ENCODE data around the gene FOXA2.
"Not testable (repeated sequence)": the region's sequence is repeated elsewhere in the genome, so short reads cannot be mapped to it uniquely, and the experiment has no call there.

Gene FOXA2

GRCh38 chr20:22567944-22568871 is 16.2 kb downstream of the FOXA2 start:
- DNase-seq (ENCODE audit: low read depth, low spot score): no peak

DNA sequence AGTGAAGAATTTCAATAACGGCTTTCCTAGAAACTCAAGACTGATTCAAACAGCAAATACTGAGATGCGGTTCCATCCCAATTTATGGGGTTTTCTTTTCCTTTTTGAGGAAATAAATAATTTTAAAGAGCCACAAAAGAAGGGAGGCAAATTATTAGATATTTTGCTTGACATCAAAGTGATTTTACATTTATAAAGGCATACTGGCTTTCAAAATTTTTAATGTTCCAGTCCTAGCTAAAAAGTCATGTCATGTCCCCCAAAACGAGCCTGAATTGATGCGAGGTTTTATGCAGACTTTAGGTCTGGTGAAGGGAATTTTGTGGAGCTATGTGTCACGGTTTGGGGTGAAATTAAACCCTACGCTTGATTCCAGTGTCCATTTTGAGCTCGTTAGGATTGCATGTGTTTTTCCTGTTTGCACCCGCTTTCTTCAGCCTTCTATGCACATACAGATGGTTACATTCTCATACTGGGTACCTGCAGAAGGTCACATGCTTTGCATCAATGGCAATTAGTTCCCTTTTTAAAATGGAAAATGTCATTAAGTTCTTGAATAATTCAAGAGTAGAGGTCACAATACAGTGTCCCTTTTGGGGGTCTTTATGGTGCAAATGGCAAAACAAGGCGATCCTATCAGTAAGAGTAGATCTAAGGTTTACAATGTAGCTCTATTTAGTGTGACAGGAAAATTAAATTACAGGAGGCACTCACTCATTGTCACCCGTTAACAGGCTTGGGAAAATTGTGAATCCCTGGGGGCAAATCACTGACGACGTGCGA is 17.3 kb downstream of the FOXA2 start:
- DNase-seq (ENCODE audit: low read depth, low spot score): no peak

DNA sequence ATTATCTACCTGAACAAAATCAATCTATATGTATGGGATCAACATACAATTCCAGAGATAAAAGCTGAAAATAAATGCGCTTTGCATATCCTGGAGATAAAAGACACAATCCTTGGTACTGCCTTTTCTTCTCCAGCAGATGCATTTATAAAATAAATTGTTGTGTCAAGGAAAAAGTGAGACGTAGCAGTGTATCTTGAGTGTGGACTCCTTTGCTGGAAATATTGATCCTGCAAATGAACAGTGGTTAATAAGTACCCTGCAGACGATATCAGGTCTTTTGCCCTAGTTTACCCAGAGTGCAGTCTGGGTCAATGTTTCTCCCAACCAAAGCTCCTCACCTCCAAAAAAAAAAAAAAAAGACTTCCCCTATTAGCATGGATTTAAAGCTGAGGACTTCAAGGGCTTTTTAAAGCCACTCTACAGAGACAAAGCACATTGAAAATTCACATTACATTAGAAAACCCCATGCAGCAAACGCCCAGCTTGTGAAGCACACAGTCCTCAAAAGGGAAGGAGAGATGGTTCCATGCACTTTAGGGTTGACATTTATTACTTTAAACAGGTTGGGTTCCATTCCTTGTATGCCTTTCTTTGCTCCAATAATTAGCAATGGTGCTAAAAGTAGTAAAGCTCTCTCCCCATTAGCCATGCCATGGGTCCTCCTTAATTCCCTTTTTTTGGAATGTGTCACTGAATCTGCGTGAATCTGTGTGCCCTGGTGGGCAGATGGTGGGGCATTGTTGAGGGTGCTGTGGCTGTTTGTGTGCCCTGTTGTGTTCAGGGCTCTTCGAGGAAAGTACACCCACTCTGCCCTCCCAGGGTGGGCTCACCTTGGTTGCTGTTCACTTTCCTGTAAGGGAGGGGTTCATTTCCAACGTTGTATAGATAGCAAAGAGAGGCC is 21.1 kb downstream of the FOXA2 start:
- no peak for DNase-seq (ENCODE audit: low read depth, low spot score)

DNA sequence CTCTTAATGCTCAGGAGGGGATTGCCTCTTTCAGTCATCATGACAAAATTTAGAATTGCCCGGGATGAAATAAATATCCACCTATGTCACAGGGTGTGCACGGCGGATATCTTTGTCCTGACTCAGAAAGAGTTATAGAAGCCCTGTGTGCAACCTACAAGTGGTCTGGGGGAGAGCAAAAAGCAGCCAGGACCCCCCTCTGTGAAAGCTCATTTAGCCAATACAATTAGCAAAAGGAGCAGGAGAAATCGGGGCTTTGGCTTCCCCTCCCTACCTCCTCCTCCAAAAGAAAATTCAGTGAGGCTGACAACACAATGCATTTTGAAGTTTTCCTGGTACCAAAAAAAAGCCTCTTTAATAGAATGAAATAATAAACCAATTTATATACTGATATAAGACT is 21.8 kb downstream of the FOXA2 start:
- DNase-seq (ENCODE audit: low read depth, low spot score): no peak

- no peak for DNase-seq (ENCODE audit: low read depth, low spot score)
Observed at GRCh38 chr20:22561965-22562577, 22.3 kb downstream of the FOXA2 start.

- DNase-seq (ENCODE audit: low read depth, low spot score): no peak
Observed at GRCh38 chr20:22560817-22561216, 23.6 kb downstream of the FOXA2 start.

GRCh38 chr20:22559711-22560318 is 24.6 kb downstream of the FOXA2 start:
- no peak for DNase-seq (ENCODE audit: low read depth, low spot score)

DNA sequence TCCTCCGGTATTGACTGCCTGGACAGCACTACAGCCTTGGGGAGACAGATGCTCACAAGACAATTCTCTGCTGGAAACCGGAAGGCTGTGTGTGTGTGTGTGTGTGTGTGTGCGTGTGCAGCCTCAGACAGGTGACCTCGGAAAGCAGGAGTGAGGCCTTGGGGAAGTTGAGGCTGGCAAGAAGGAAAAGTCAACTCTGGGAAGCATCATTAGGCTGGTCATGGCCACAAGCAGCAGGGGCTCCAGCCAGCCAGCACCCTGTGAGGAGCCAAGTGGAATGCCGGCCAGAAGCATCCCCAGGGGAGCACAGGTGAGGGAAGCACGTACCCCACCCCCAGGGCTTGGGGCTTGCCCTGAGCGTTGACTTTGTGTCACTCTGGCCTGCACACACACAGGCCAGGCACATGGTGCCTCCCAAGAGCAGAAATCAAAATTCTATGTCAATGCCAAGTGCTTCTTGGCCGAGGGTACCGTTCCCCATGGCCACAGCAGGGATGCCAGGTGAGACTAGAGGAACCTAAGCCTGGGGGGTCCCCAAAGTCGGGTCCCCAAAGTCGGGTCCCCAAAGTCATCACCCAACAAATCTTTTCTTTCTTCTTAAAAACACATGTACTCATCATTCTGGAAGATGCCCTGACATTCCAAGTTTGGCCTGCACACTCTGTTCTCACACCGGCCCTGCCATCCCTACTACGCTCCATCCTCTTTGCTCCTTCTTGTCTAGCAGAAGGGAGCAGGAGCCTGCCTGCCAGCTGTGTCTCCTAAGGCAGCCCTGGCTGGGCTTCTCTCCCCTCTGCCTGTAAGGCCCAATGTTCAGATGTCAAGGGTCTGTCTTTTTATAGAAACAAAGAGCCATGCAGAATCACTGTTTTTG is 26.7 kb downstream of the FOXA2 start:
- DNase-seq (ENCODE audit: low read depth, low spot score): no peak

- DNase-seq (ENCODE audit: low read depth, low spot score): no peak
Observed at GRCh38 chr20:22556565-22557056, 27.8 kb downstream of the FOXA2 start.

DNA sequence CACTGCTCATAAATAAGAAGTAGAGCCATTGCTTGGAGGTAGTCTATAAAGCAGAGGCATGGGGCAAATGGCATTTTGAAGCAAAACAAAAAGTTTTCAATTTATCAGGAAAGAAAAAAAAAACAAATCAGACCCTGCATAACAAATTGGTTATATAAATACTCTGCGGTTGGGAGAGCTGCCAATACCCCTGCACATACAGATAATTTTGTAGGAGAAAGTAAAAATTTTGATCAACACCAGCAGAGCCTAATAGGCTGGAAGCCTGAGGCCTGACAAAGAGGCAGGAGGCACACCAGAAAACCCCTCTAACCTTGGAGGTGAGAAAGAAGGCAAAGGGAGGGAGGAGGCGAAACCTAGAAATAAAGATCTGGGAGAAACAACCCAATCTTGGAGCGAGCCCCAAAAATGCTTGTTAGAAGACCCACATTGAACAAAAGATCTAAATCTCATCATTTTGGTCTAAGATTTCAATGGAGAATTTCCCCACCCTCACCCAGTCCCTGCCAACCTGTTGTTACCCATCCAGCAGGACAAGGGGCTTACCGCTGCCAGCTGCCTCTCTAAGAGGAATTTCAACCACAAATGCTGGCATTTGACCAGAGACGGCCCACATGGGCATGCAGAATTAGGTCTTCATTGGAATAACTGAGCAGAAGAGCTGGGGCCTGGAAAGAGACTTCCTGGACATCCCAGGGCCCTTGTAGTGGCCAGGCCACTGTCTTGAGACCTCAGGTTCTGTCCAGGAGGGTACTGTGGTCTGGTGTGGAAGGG is 28.4 kb downstream of the FOXA2 start:
- DNase-seq (ENCODE audit: low read depth, low spot score): no peak

DNA sequence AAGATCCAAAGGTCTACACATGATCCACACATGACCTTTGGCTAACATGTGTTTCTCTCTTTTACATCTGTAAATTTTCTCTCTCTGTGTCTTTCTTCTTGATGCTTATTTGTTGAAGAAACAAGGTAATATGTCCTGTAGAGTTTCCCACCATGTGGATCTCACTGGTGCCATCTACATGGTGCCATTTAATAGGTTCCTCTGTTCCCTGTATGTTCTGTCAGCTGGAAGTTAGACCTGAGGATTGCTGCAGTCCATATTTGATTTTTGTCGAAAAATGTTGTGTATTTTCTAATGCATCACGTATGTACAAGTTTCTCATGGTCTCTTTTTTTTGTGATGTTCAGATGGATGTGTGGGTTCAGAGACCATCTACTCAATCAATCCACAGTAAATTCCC is 30.0 kb downstream of the FOXA2 start:
- no peak for DNase-seq (ENCODE audit: low read depth, low spot score)

- DNase-seq (ENCODE audit: low read depth, low spot score): not testable (repeated sequence)
Observed at GRCh38 chr20:22550514-22550913, 33.9 kb downstream of the FOXA2 start.

DNA sequence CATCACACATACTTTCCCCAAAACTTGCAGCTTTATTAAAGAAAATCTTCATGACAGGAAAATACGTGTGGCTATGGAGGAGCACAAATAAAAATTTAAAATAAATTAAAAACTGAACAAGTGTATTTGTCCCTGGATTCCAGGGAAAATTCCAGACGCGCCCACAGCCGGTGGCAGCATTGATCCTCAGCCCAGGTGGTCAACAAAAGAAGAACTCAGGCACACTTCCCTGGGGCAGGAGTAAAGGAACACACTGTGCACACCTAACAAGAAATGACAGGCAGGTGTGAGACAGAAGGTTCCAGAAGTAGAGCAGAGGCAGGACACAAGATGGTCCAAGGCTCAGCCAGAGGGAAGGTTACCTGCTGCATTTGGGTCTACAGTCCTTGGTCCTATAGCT is 36.3 kb downstream of the FOXA2 start:
- no peak for DNase-seq (ENCODE audit: low read depth, low spot score)

DNA sequence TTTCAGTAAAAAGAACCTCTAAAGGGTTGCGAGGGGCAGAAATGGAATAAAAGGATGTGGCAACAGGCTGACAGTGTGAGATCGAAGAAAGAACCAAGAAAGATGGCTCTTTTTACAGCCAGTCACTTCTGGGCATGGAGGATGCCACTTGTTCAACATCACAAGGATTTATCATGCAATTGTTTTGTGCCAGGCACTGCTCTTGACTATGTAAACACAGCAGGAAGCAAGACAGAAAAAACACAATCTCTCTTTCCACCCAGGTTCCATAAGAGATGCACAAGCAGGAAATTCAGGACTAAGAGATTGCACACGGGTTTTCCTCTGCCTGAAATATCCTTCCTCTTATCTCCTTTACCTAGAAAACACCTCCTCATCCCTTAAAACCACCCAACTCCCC is 38.0 kb downstream of the FOXA2 start:
- no peak for DNase-seq (ENCODE audit: low read depth, low spot score)

GRCh38 chr20:22545045-22545444 is 39.3 kb downstream of the FOXA2 start:
- no peak for DNase-seq (ENCODE audit: low read depth, low spot score)

DNA sequence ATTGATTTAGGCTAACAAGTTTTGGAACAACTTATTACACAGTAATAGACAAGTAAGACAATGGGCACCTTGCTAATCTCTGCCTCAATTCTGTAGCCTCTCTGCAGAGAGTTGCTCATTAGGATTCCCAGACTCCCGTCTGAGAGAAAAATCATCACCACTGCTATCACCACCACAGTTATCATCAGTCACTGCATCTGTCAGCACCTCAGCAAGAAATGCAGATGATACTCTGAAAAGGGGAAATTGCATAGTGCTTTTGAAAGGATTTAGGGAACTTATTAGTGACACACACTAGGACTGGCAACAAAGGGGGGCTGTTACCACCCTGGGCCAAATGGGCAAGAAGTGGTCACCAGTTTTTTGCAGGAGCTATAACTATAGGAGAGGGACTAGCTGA is 39.9 kb downstream of the FOXA2 start:
- no peak for DNase-seq (ENCODE audit: low read depth, low spot score)

DNA sequence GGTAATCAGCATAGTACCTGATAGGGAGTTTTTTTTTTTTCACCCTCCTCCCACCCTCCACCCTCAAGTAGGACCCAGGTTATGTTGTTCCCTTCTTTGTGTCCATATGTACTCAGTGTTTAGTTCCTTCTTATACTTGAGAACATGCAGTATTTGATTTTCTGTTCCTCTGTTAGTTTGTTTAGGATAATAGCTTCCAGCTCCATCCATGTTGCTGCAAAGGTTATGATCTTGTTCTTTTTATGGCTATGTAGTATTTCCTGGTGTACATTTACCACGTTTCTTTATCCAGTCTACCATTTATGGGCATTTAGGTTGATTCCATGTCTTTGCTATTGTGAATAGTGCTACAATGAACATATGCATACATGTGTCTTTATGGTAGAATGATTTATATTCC is 41.9 kb downstream of the FOXA2 start:
- DNase-seq (ENCODE audit: low read depth, low spot score): no peak

GRCh38 chr20:22540832-22541231 is 43.5 kb downstream of the FOXA2 start:
- DNase-seq (ENCODE audit: low read depth, low spot score): no peak
